HG03469 (cell line): ENCODE results near the gene SUCNR1.
"Not testable (repeated sequence)": the region's sequence is repeated elsewhere in the genome, so short reads cannot be mapped to it uniquely, and the experiment has no call there.

ENCODE experiments used
- ATAC-seq: cut with Tn5 transposase; IDR thresholded peaks from one replicate; pipeline ENCODE4 v1.9.1; 2021; ENCODE audit warnings: mild to moderate bottlenecking, moderate library complexity, moderate number of reproducible peaks; ENCODE audit not compliant: unreplicated experiment

Gene SUCNR1

DNA sequence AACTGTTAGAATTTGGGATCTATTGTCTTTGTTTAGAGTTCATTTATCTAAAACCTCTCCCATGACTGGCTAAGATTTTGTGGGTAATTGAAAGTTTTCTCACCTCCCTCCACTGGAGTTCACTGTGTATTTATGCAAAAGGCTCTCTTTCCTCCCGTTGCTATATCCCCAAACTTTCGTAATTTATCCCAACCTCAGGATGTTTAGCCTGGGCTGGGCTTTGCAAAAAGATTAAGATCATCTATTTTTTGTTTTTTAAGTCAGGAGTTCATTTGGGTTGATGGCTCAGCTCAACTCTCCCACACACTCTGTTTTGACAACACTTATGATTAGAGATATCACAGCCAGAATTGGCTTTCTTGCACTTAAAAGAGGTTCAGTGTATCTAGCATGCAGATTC lies 27.0 kb downstream of the SUCNR1 start:
- no peak for ATAC-seq

DNA sequence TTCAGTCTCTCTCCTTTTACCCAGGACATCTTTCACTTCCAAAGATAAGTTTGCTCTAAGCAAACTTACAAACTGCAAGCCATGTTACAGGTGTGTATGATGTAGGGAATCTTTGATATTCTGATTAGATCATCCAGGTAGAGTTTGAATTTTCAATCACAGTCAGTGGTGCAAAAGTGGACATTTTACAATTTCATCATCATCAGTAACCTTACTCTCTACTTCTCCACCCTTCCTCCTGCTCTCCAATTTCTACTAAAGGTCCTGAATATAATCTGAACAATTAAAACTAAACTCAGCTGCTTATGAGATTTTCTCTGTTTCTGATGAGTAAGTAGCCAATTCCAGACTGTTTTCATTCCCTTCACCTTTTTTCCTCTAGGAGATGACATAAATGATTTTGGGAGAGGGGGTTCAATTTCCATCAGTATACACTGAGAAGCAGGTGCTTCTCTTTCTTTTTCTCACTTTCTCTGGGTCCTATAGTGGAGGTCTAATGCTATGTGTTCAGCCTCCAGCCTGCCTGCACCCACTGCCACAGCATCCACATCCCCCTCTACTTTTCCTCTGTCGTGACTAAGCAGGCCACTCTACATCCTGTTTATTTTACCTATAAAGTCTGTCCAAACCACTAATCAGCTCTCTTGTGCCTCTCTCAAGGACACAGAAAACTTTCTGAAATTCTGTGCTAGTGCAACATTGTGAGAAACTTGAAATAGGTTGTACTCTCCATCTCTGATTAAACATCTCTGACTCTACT lies 27.6 kb downstream of the SUCNR1 start:
- ATAC-seq = no peak

DNA sequence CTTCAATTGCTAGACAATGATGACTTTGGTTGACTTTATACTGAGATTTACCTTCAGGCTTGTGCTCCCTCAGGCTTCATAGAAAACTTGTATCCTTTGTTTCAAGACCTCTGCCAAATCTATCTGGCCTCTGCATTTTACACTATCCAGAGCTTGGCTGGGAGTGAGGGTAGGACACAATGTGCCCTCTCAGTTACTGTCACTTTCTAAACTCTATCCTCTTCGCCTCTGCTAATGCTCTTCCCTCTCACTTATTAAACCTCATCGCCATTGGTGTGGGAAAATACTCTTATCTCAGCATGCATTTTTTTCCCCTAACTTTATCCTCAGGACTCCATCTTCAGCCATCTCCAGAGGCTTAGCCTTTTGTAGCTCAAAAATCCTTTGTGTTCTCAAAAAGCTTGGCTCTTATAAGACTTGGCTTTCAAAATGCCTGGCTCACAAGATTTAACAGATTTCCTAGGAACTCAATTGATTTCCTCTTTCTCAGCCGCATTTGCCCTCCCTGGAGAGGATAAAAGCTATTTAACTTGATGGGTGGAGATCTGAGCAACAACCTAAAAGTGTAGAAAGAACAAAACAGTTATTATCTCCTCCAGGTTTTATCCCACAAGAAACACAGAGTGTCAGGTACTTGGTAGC lies 28.3 kb downstream of the SUCNR1 start:
- ATAC-seq = no peak

DNA sequence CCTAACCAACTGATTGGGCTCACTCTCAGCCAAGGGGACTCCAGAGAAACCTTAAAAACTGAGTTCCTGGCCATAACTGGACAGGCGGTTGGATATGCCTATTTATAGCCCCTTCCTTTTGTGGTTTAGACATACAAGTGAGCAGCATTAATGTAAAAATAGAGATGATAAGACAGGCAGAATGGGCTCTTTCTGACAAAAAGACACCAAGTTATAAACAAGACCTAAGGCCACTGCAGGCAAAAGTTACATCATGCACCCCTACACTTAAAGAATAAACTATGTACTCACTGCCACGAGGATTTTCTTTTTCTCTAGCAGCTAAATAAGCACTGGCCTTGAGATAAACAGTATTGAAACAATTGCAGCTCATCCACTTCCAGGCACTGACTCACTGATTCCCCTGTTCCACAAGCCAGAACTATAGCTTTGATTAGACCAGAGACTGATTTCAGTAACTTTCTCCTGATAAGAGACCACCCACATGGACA lies 30.1 kb downstream of the SUCNR1 start:
- no peak for ATAC-seq

DNA sequence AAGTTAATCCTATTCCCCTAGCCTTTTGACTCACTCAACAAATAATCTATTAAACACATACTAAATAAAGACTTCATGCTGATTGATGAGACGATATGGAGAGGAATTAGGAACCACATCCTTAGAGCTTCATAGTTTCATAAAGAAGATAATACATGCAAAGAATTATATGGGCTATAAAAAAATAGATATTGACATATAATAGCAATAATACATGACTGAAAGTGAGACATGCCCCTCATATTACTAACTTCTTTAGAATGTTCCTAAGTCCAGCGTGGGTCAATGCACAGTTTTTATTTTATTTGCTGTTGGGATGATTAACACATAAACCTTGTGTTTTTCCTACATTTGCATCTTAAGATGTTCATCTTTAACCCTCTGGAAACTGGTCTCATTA lies 32.2 kb downstream of the SUCNR1 start:
- no peak for ATAC-seq

DNA sequence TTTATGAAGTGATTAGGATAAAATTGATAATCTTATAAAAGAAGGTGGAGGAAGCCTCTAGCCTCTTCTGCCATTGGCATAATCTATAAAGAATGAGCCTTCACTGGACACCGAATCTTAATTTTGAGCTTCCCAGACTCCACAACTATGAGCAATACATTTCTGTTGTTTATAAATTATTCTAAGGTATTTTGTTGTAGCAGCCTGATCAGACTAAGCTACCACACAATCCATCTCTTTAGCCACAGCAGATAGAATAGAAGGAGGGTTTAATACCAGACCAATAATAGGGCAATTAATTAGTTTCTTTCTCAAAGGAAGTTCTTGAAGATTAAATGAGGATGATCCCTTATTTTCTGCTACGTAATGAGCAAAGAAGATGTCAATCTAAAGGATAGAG lies 33.3 kb downstream of the SUCNR1 start:
- ATAC-seq = no peak

DNA sequence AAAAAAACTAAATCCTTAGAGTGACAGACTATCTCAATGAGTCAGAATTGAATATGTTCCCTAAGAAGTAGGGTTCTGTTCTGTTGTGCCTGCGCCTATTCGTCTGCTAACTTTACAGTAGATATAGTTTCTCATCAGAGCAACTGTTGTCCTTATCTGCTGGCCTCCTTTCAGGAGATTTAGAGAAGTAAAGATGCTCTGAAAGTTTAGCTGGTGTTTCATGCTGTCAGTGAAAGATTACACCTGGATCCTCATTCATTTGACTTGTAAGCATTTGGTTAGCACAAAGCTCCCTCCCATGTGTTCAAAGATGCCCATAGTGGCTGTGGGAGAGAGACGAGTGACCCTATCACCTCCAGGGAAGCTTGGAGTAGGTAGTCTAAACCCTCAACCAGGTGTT lies 35.0 kb downstream of the SUCNR1 start:
- no peak for ATAC-seq

DNA sequence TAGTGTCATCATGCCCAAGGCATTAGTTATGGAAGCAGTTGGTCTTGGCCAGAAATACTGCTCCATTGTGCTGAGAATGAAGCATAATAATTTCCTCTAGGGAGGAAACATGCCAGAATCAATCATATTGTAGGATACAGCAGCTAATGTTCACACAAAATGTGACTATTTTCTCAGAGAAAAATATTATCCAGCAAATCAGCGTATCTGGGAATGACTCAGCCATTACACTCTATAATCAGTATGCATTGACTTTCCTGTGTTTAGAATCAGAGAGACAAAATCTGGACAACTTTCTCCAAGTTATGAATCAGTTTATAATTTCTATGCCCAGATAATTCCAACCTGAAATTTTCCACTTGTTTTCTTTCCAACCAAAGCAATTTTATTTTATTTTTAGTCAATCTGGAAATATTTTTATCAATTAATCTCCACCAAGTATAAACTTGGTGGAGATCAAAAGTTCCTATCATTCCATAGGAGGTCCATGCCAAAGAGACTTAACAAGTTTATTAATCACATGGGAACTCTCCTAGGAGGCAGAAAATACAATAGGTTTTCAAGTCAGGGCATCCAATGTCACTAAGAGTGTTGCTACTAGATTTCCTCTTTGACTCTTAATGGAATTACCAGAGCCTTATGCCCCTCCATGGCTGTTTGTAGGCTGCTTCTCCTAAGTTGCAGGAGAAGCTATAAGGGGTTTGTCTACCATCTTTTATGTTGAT lies 36.4 kb downstream of the SUCNR1 start:
- ATAC-seq = no peak

DNA sequence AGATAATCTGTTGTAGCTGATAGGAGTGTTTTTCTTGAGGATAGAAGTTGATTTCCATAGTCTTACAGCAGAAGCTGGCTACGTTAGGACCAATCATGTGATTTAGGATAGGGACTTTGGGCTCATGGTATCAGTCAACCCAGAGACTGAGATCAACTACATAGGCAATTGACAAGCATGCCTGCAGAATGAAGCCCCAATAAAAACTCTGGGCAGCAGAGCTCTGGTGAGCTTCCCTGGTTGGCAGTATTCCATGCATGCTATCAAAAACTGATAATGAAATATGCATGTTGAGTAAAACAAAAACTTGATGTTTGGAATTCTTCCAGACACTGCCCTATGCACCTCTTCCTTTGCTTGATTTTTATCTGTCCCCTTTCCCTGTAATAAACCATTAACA lies 38.0 kb downstream of the SUCNR1 start:
- ATAC-seq = no peak

DNA sequence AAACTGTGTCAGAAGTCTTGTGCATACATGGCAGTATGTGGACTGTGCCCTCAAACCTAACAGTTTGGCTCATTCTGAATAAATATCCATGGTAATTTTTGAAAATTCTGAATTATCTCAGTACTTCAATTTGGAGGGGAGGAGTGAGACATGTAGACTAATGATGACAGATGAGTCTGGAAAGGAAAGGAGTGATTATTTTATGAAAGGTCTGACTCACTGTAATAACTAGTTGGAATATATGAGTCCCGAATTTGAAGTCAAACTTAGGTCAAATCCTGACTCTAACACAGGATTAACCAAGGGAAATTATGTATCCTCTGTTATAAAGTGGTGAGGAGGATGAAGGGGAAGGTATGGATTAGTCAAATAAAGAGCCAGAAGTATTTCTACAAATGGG lies 38.6 kb downstream of the SUCNR1 start:
- ATAC-seq = no peak

DNA sequence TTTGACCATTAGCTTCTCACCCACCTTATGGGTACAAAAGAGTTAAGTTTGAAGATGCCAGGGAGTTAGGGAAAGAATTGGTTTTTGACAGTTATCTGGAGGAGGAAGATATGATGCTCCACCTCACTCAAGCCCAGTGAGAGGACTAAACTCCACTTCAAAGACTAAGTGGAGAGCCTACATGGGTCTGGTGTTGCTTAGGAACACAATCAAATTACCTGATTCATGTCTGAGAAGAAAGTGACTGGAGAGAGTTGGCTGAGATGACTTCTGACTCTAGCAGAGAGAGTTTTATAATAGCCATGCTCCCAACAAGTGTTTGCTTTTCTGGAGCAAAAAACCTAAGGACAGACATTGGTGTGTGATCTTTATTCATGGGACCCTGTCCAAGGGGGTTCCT lies 43.3 kb downstream of the SUCNR1 start:
- ATAC-seq = no peak

DNA sequence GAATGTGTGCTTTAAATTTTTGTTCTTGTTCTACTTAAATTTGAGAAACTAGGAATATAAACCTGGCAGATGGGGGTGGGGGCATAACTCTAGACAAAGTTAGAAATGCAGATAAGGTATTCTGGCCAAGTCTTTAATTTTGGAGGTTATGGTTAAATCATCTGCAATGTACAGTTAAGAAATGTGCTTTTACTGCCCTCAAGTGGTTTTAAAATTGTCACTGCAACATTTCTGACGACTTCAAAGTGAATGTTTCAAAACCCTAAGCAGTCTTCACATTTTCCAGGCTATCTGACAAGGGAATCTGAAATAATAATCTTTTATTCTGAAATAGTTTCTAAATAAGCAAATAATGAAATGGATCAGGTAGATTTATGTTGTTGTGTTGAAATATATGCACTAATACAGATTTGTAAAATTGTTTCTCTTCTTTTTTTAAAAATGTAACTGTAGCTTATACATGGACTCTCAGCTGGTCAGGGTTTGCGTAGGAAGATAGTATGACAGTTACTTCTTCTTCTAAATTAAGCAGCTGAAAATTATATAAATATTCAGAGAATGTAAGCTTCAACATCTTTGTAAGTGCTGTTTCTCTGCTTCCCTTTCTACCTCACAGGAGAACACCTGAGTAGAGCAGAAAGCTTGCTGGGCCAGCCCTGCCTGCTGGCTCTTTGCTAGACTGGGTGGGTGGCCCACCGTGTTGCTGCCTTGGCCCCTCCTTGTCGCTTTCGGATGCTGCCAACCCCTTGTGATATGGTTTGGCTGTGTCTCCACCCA lies 45.0 kb downstream of the SUCNR1 start:
- ATAC-seq = no peak

DNA sequence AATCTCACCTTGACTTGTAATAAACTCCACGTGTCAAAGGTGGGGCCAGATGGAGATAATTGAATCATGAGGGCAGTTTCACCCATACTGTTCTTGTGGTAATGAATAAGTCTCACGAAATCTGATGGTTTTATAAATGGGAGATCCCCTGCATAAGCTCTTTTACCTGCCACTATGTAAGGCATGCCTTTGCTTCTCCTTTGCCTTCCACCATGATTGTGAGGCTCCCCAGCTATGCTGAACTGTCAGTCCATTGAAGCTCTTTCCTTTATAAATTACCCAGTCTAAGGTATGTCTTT lies 45.5 kb downstream of the SUCNR1 start:
- no peak for ATAC-seq

DNA sequence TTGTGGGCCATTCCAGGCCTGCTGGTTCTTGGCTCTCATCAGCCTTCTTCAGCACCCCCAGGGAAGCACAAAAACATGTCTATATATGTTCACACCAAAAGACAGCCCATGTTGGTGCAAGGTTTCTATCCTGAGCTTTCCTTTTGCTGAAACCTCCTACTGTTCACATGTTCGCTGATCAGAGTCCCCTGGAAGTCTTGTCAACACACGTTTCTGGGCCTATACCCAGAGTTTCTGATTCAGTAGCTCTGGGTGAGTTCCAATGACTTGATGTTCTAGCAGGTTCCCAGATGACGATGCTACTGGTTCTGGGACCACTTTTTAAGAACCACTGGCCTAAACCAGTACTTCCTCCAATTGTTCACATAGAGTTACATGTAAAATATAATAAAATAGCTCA lies 46.0 kb downstream of the SUCNR1 start:
- no peak for ATAC-seq

DNA sequence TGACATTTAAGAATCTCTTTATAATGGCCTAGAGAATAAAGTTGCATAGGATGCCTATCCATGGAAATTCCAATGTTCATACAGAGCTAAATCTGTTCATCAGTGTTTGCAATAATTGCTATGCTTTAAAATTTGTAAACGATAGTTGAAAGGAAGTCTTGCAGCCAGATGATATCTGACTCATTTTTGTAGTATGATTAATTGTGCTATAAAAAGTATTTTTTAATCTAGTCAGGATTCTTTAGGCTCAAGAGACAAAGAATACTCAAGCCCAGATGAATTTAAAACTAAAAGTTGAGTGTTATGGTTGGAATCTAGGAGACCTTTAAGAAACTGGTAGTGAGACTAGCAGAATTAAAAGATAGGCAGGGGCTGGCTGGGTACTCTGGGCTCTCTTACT lies 50.5 kb downstream of the SUCNR1 start:
- ATAC-seq = no peak

DNA sequence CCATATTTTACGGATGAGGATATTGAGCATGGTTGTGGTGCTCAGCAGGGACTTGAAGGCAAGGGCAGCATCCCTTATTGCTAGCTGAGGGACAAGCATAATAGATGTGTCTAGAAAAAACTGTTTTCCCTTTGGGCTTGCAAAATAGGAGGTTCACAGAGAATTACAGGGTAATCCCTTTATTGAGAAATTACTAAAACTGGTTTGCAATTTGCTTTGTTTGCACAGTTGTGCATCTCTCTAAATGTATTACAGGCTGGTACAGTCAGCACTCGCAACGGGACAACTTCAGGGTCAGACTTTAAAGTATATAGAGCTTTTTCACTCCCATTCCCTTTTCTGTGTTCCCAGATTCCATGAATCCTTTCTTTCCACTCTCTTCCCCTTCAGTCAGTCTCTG lies 51.3 kb downstream of the SUCNR1 start:
- no peak for ATAC-seq

DNA sequence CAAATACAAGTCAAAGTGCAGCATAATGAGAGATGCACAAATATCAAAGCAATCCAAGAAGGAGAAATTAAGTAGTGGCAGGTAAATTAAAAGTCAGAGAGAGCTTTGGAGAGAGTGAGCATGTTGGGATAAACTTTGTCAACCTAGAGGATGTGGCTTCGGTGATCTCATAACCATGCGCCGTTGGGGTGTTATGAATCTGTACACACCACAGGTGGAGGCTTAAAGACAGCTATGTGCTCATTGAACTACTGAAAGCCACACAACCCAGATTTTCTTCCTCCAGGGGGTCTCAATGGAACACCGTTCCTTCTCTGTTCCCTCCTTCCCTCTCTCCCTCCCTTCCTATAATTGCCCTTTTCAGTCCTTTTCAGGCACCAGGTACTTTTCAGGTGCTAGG lies 52.0 kb downstream of the SUCNR1 start:
- no peak for ATAC-seq

DNA sequence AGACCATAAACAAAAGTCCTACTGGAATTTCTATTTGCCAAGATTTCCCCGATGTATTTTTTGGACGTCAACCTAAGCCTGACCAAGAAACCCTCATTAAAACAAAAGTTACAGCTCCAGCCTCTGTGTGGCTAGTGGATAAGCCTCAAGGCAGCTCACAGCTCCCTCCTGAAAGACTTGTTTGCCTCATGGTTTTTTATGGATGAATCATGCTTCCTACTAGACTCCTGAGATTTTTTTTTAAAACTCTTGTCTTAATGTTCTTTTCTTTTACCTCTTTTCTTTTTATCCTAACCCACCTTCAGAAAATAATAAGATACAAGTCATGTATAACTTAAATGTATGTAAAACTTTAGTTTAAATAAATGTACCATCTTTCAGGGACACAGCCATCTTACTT lies 52.4 kb downstream of the SUCNR1 start:
- ATAC-seq = no peak

DNA sequence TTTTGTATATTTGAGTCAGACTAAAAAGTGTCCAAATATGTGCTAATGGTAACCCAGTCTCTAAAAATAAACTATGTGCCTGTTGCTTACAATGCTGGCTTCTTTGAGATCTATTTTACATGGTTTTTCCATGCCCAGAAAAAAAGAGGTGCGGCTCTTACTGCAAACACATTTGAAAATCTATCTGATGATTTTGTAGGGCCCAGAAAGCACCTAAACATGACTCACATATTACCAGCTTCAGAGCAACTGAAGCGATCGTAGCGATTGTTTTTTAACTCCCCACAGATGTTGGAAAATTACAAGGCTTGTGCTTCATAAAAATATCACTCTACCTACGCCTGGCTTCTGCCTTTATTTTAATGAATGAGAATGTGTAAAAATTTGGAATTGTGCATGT lies 53.5 kb downstream of the SUCNR1 start:
- ATAC-seq = no peak

DNA sequence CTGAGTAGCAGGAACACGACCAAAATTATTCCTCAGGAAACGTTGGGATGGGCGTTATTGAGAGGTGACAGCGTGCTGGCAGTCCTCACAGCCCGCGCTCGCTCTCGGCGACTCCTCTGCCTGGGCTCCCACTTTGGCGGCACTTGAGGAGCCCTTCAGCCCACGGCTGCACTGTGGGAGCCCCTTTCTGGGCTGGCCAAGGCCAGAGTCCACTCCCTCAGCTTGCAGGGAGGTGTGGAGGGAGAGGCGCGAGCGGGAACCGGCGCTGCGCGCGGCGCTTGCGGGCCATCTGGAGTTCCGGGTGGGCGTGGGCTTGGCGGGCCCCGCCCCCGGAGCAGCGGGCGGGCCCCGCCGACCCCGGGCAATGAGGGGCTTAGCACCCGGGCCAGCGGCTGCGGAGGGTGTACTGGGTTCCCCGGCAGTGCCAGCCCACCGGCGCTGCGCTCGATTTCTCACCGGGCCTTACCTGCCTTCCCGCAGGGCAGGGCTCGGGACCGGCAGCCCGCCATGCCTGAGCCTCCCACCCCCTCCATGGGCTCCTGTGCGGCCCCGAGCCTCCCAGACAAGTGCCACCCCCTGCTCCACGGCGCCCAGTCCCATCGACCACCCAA lies 54.6 kb downstream of the SUCNR1 start:
- ATAC-seq = not testable (repeated sequence)

DNA sequence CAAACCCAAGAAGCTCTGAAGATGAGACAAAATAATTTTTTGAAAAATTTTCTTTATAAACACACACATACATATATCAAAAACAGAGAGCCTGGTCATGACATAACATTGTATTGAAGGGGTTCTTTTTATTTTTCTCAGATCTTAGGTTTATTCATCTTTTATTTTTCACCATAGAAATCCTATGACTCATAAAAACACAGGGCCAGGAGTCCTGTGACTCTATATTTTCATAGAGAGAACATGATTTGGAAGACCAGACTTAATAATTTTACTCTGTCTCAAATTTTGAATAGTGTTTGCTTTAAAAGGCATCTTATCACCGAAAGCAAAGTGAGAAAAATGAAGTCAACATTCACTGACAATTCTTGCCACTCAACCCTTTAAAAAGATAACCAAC lies 57.7 kb downstream of the SUCNR1 start:
- no peak for ATAC-seq
